Adipocyte (in vitro differentiated cells): ENCODE data around the gene CHGA.

ENCODE experiments used
- DNase-seq: peaks from one replicate; pipeline ENCODE4 v3.0.0-alpha.2; 2015; ENCODE audit warnings: low read depth
- H3K27me3 ChIP-seq: replicated peaks from 2 replicates; pipeline ENCODE4 v1.7.0; 2013; ENCODE audit warnings: mild to moderate bottlenecking, low read length, moderate library complexity; ENCODE audit not compliant: control insufficient read depth, insufficient read depth
- H3K36me3 ChIP-seq: 2 replicates; pipeline ENCODE4 v1.7.0; 2013; ENCODE audit warnings: low read length, mild to moderate bottlenecking, moderate library complexity; ENCODE audit not compliant: control insufficient read depth, insufficient read depth, severe bottlenecking
- H3K4me1 ChIP-seq: 2 replicates; pipeline ENCODE4 v1.7.0; 2013; ENCODE audit warnings: mild to moderate bottlenecking, low read length, moderate library complexity; ENCODE audit not compliant: control insufficient read depth, insufficient read depth
- H3K4me3 ChIP-seq: 2 replicates; pipeline ENCODE4 v1.7.0; 2013; ENCODE audit warnings: mild to moderate bottlenecking, low read length, moderate library complexity
- H3K9ac ChIP-seq: 2 replicates; pipeline ENCODE4 v1.7.0; 2013; ENCODE audit warnings: mild to moderate bottlenecking, low read length, moderate library complexity
- H3K9me3 ChIP-seq: 2 replicates; pipeline ENCODE4 v1.7.0; 2013; ENCODE audit warnings: mild to moderate bottlenecking, low read length, moderate library complexity; ENCODE audit not compliant: control insufficient read depth

The CHGA gene

GRCh38 chr14:92922883-92923743 lies at the start of gene CHGA:
CHGA (plus strand) TSS chr14:92923150; CDS start chr14:92923360, 210 bp downstream.
- Histone ChIP-seq H3K36me3 (no peaks in the 10 kb centered on the region), H3K4me1 (no peaks in the 10 kb centered on the region), H3K9me3 (peaks cover 5% of the 10 kb centered on the region), H3K4me3 (no peak within 1 kb of the TSS), H3K9ac (no peak within 1 kb of the TSS), H3K27me3 (peaks cover 80% of the 10 kb centered on the region)
- DNase-seq = peak; percentile 66

GRCh38 chr14:92874962-92875661 lies 47.8 kb upstream of the CHGA start:
- no peak overlapping the region for H3K4me3 ChIP-seq
- no peak overlapping the region for H3K9ac ChIP-seq
- DNase-seq = no peak
- H3K9me3 ChIP-seq = no peaks in the 10 kb centered on the region
- peaks cover 6% of the 10 kb centered on the region for H3K4me1 ChIP-seq
- H3K27me3 ChIP-seq = peaks cover 56% of the 10 kb centered on the region
- no peaks in the 10 kb centered on the region for H3K36me3 ChIP-seq

- no peak overlapping the region for H3K4me3 ChIP-seq
- peaks cover 70% of the 10 kb centered on the region for H3K27me3 ChIP-seq
- peaks cover 4% of the 10 kb centered on the region for H3K9me3 ChIP-seq
- peaks cover 17% of the 10 kb centered on the region for H3K4me1 ChIP-seq
- DNase-seq = no peak
- H3K9ac ChIP-seq = no peak overlapping the region
- H3K36me3 ChIP-seq = no peaks in the 10 kb centered on the region
These were observed 45.1 kb upstream of the CHGA start for GRCh38 chr14:92877757-92878431.

GRCh38 chr14:92880351-92880750 lies 42.6 kb upstream of the CHGA start:
- no peaks in the 10 kb centered on the region for H3K36me3 ChIP-seq
- DNase-seq = no peak
- no peak overlapping the region for H3K4me3 ChIP-seq
- H3K4me1 ChIP-seq = peaks cover 17% of the 10 kb centered on the region
- peaks cover 11% of the 10 kb centered on the region for H3K9me3 ChIP-seq
- peaks cover 71% of the 10 kb centered on the region for H3K27me3 ChIP-seq
- H3K9ac ChIP-seq = no peak overlapping the region

- Histone ChIP-seq H3K9ac (no peak overlapping the region), H3K27me3 (peaks cover 71% of the 10 kb centered on the region), H3K4me3 (peak overlapping the region; percentile 57), H3K4me1 (peaks cover 17% of the 10 kb centered on the region), H3K36me3 (no peaks in the 10 kb centered on the region), H3K9me3 (peaks cover 12% of the 10 kb centered on the region)
- peak; percentile 40 for DNase-seq
These were observed 42.1 kb upstream of the CHGA start for GRCh38 chr14:92880851-92881250.

GRCh38 chr14:92883066-92883465 lies 39.9 kb upstream of the CHGA start:
- peaks cover 72% of the 10 kb centered on the region for H3K27me3 ChIP-seq

GRCh38 chr14:92884410-92884809 lies 38.5 kb upstream of the CHGA start:
- H3K27me3 ChIP-seq = peaks cover 63% of the 10 kb centered on the region
- no peak overlapping the region for H3K4me3 ChIP-seq
- H3K9me3 ChIP-seq = peaks cover 12% of the 10 kb centered on the region
- peaks cover 20% of the 10 kb centered on the region for H3K4me1 ChIP-seq
- no peak for DNase-seq
- no peak overlapping the region for H3K9ac ChIP-seq
- H3K36me3 ChIP-seq = no peaks in the 10 kb centered on the region

More at GRCh38 chr14:92883066-92883465, 39.9 kb upstream of the CHGA start:
- Histone ChIP-seq H3K9me3 (peaks cover 12% of the 10 kb centered on the region), H3K4me1 (peaks cover 13% of the 10 kb centered on the region), H3K36me3 (no peaks in the 10 kb centered on the region), H3K4me3 (no peak overlapping the region), H3K9ac (no peak overlapping the region)
- DNase-seq = no peak

- H3K9ac ChIP-seq = no peak overlapping the region
- H3K4me1 ChIP-seq = peaks cover 28% of the 10 kb centered on the region
- H3K9me3 ChIP-seq = peaks cover 12% of the 10 kb centered on the region
- DNase-seq = no peak
- peaks cover 54% of the 10 kb centered on the region for H3K27me3 ChIP-seq
- no peak overlapping the region for H3K4me3 ChIP-seq
- no peaks in the 10 kb centered on the region for H3K36me3 ChIP-seq
These were observed 37.5 kb upstream of the CHGA start for GRCh38 chr14:92885279-92886061.

- Histone ChIP-seq H3K27me3 (peaks cover 49% of the 10 kb centered on the region), H3K9ac (no peak overlapping the region), H3K36me3 (no peaks in the 10 kb centered on the region), H3K4me1 (peaks cover 23% of the 10 kb centered on the region), H3K4me3 (no peak overlapping the region), H3K9me3 (peaks cover 12% of the 10 kb centered on the region)
- DNase-seq = no peak
These were observed 36.6 kb upstream of the CHGA start for GRCh38 chr14:92886337-92886736.

GRCh38 chr14:92887157-92887556 lies 35.8 kb upstream of the CHGA start:
- Histone ChIP-seq H3K9me3 (peaks cover 21% of the 10 kb centered on the region), H3K9ac (no peak overlapping the region), H3K4me3 (no peak overlapping the region), H3K4me1 (peaks cover 22% of the 10 kb centered on the region), H3K36me3 (no peaks in the 10 kb centered on the region), H3K27me3 (peaks cover 52% of the 10 kb centered on the region)
- DNase-seq = no peak
